Fibroblast of villous mesenchyme (primary cell): ENCODE measurements around the gene MARCHF3. TPM values are rescaled to one million over a fixed set of nuclear protein-coding genes. Genes with fewer than 3 reads are reported as not detected.
"Not testable (repeated sequence)": the region's sequence is repeated elsewhere in the genome, so short reads cannot be mapped to it uniquely, and the experiment has no call there.

Source experiments
- DNase-seq: peaks from one replicate; pipeline ENCODE4 v3.0.0-alpha.2; 2010; ENCODE audit warnings: low read depth
- H3K4me3 ChIP-seq: 2 replicates; pipeline ENCODE4 v1.5.1; 2011; ENCODE audit warnings: low read depth, mild to moderate bottlenecking, low read length
- total RNA-seq: library from RNA; depleted of rRNA; stranded (reverse); fragments of >200 nt; gene quantifications from 2 replicates; pipeline ENCODE4 v1.2.3, GENCODE V29; 2012
- TF ChIP-seq, protein P1 (sequence below): IDR thresholded peaks from 2 replicates; pipeline ENCODE4 v1.5.1; 2012; ENCODE audit warnings: low read depth, mild to moderate bottlenecking, low read length; ENCODE audit not compliant: insufficient read depth

The MARCHF3 gene
- total RNA-seq, 1 donor: 10.4 TPM

DNA sequence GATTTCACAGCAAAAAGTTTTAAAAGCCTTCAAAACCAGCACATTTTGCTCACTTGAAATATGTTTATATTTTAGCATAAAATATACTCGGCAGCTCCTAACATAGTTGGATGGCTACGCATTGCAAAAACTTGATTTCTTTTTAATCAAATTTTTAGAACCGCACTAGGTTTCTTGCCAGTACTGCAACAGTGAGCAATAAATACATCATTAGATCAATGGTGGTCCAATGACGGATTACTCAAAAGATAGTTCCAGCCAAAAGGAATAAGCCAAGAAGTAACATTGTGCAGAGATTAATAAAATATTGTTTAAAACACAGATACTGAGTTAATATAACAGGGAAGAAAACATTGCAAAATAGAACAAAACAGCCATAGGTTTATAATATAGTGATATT lies 5.5 kb downstream of the MARCHF3 start:
- TF ChIP-seq, protein P1, sequence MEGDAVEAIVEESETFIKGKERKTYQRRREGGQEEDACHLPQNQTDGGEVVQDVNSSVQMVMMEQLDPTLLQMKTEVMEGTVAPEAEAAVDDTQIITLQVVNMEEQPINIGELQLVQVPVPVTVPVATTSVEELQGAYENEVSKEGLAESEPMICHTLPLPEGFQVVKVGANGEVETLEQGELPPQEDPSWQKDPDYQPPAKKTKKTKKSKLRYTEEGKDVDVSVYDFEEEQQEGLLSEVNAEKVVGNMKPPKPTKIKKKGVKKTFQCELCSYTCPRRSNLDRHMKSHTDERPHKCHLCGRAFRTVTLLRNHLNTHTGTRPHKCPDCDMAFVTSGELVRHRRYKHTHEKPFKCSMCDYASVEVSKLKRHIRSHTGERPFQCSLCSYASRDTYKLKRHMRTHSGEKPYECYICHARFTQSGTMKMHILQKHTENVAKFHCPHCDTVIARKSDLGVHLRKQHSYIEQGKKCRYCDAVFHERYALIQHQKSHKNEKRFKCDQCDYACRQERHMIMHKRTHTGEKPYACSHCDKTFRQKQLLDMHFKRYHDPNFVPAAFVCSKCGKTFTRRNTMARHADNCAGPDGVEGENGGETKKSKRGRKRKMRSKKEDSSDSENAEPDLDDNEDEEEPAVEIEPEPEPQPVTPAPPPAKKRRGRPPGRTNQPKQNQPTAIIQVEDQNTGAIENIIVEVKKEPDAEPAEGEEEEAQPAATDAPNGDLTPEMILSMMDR: no peak
- DNase-seq: no peak
- no peak overlapping the region for H3K4me3 ChIP-seq

DNA sequence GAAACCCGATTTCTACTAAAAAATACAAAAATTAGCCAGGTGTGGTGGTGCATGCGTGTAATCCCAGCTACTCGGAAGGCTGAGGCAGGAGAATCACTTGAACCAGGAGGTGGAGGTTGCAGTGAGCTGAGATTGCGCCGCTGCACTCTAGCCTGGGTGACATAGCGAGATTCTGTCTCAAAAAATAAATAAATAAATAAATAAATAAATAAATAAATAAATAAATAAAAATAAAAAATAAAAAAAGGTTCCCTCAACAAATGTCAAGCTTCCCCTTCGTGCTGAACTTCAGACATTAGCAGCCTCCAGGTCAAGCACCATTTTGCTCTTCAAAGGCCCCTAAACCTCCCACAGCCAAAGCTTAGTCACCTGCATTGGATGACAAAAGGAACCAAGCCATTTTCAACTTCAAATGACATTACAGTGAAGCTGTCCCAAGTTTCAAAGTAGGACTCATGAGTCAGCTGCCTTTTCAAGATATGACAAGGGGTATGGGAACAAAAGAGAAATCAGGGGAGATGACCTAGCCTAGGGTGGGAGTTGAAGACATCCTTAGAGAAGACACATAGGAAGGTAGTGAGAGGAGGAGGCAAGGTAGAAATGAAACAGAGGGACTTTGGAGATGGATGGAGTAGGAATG lies 6.7 kb downstream of the MARCHF3 start:
- not testable (repeated sequence) for H3K4me3 ChIP-seq, DNase-seq

DNA sequence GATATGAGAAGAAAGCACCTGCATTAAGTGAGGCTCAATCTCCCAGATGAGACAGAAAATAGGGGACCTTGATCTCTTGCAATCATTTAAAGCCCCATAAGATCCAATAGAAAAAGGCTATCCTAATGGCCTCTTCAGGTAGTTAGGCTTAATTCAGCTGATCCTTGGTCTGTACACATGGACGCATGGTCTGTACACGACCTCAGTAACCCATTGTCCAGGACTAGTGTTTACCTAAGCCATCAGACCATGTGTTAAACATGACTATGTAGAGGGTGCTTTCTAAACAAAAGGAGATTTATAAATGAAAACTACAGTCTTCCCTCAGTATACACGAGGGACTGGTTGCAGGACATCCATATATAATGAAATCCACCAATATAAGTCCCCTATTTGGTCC lies 7.5 kb downstream of the MARCHF3 start:
- H3K4me3 ChIP-seq: no peak overlapping the region
- no peak for DNase-seq
- TF ChIP-seq, protein P1: no peak

GRCh38 chr5:127019928-127020327 lies 10.4 kb downstream of the MARCHF3 start:
- TF ChIP-seq, protein P1: no peak
- H3K4me3 ChIP-seq: no peak overlapping the region
- no peak for DNase-seq

DNA sequence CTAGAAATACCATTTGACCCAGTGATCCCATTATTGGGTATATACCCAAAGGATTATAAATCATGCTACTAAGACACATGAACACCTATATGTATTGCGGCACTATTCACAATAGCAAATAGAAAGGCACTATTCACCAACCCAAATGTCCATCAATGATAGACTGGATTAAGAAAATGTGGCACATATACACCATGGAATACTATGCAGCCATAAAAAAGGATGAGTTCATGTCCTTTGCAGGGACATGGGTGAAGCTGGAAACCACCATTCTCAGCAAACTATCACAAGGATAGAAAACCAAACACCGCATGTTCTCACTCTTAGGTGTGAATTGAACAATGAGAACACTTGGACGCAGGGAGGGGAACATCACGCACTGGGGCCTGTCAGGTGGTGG lies 13.6 kb downstream of the MARCHF3 start:
- not testable (repeated sequence) for DNase-seq, H3K4me3 ChIP-seq

DNA sequence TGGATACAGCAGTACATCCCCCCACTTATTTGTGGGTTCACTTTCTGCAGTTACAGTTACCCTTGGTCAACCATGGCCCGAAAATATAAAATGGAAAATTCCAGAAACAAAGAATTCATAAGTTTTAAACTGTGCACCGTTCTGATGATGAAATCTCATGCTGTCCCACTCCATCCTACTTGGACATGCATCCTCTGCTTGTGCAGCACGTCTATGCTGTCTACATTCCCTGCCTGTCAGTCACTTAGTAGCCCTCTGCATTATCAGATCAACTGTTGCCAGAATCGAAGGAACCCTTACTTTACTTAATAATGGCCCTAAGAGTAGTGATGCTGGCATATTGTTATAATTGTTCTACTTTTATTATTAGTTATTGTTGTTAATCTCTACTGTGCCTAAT lies 14.6 kb downstream of the MARCHF3 start:
- no peak overlapping the region for H3K4me3 ChIP-seq
- DNase-seq: no peak
- TF ChIP-seq, protein P1: no peak

DNA sequence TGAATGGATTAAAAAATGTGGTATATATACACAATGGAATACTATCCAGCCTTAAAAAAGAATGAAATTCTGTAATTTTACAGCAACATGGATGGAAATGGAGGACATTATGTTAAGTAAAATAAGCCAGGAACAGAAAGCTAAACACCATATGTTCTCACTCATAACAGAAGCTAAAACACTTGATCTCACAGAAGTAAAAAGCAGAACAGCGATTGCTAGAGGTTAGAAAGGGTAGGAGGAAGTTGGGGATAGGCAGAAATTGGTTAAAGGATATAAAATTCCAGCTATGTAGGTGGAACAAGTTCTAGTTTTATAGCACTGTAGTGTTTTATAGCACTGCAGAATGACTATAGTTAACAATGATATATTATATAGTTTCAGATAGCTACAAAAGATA lies 15.8 kb downstream of the MARCHF3 start:
- H3K4me3 ChIP-seq: no peak overlapping the region
- no peak for DNase-seq
- TF ChIP-seq, protein P1: no peak

- TF ChIP-seq, protein P1: no peak
- DNase-seq: no peak
- no peak overlapping the region for H3K4me3 ChIP-seq
These were observed 17.0 kb downstream of the MARCHF3 start for GRCh38 chr5:127013407-127013806.
